Measurements from ENCODE around the gene PAX4.

DNA sequence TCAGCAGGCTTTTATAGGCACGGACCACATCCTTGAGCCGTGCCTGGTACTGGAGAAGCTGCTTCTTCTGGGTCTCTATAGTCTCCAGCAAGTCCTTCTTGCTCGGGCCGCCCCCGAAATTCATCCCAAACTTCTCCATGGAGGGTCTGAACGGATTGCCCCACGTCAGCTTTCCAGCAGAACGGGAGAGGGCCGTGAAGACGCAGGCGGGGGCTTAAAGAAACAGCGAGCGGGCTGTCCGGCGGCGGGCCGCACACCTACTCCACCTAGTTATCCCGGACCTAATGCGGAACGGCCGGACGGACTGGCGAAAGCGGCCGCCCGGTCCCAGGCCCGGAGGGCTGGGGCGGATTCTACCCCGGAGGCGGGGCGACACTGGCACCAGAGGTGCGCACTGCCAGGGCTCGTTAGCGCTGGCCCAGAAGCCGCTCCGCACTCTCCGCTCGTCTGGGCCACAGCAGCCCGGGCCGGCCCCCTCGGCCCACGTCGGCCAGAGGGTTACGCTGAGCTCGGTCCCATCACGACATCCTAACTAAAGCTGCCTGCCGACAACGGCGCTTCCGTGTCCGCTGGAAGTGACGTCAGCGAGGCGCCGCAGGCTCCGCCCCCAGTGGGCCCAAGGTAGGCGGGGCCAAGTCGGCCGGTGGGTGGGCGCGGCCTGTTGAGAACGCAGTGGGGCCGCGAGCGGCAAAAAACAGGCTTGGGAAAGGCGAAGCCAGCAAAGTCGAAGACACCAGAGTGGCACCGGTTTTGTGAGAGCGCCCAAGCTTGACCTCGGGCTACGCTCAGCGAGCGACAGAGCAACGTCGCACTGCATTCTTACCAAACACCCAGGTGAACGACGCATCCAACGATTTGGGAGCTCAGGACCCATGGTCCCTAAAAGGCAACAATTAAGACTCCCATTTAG lies 32.6 kb downstream of the PAX4 start, which contains the start of gene GCC1:
- TF ChIP-seq REST (IDR thresholded peaks at IDR 0.05; ENCODE audit: insufficient replicate concordance, low read depth) (no peak), GABPA (IDR thresholded peaks at IDR 0.05; ENCODE audit: low read depth) (peak; percentile 78)
- TF ChIP-seq, protein P1, sequence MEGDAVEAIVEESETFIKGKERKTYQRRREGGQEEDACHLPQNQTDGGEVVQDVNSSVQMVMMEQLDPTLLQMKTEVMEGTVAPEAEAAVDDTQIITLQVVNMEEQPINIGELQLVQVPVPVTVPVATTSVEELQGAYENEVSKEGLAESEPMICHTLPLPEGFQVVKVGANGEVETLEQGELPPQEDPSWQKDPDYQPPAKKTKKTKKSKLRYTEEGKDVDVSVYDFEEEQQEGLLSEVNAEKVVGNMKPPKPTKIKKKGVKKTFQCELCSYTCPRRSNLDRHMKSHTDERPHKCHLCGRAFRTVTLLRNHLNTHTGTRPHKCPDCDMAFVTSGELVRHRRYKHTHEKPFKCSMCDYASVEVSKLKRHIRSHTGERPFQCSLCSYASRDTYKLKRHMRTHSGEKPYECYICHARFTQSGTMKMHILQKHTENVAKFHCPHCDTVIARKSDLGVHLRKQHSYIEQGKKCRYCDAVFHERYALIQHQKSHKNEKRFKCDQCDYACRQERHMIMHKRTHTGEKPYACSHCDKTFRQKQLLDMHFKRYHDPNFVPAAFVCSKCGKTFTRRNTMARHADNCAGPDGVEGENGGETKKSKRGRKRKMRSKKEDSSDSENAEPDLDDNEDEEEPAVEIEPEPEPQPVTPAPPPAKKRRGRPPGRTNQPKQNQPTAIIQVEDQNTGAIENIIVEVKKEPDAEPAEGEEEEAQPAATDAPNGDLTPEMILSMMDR (IDR thresholded peaks at IDR 0.05; ENCODE audit: insufficient read depth, low read length): no peak
